Lower leg skin (tissue), 3 donors: Measurements from ENCODE around the gene GSTM2.

Source experiments
- CTCF ChIP-seq, 3 donors: fragments of 450-650 bp; IDR thresholded peaks; one replicate each; pipeline ENCODE4 v1.5.1; 2016; ENCODE audit warnings: antibody characterized with exemption in 3 of 3, mild to moderate bottlenecking in 3 of 3, moderate library complexity in 2 of 3
- POLR2A ChIP-seq, 2 donors: fragments of 450-650 bp; IDR thresholded peaks; one replicate each; pipeline ENCODE4 v1.6.1; 2016 to 2017; ENCODE audit warnings: antibody characterized with exemption in 2 of 2, mild to moderate bottlenecking in 1 of 2, moderate library complexity in 1 of 2

- TF ChIP-seq POLR2A (IDR thresholded peaks at IDR 0.05), result no peak
- no peak for TF ChIP-seq CTCF (IDR thresholded peaks at IDR 0.05)
Observed at GRCh38 chr1:109639841-109640184, 28.0 kb upstream of the GSTM2 start.
